ENCODE data around the gene ZBTB45.
"Not testable (repeated sequence)": the region's sequence is repeated elsewhere in the genome, so short reads cannot be mapped to it uniquely, and the experiment has no call there.

The ZBTB45 gene

DNA sequence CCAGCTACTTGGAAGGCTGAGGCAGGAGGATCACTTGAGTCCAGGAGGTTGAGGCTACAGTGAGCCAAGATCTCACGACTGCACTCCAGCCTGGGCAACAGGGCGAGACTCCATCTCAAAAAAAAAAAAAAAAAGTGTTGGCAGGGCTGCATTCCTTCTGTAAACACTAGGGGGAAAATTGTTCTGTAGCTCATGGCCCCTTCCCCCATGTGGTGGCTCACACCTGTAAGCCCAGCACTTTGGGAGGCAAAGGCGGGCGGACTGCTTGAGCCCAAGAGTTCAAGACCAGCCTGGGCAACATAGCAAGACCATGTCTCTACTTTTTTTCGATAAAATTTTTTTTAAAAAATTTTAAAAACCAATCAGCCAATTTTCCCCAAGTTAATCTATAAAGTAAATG, 35.3 kb downstream of the ZBTB45 start:
- in situ Hi-C loops (cut with HindIII; ENCODE audit: low pct_ligation_motif_present, low sequenced_read_pairs); H3K4me3 ChIP-seq (ENCODE audit: low read depth, low read length); H3K36me3 ChIP-seq (replicated peaks); H3K27me3 ChIP-seq (replicated peaks); DNase-seq; H3K27ac ChIP-seq: not testable (repeated sequence)
- TF ChIP-seq, protein P1, sequence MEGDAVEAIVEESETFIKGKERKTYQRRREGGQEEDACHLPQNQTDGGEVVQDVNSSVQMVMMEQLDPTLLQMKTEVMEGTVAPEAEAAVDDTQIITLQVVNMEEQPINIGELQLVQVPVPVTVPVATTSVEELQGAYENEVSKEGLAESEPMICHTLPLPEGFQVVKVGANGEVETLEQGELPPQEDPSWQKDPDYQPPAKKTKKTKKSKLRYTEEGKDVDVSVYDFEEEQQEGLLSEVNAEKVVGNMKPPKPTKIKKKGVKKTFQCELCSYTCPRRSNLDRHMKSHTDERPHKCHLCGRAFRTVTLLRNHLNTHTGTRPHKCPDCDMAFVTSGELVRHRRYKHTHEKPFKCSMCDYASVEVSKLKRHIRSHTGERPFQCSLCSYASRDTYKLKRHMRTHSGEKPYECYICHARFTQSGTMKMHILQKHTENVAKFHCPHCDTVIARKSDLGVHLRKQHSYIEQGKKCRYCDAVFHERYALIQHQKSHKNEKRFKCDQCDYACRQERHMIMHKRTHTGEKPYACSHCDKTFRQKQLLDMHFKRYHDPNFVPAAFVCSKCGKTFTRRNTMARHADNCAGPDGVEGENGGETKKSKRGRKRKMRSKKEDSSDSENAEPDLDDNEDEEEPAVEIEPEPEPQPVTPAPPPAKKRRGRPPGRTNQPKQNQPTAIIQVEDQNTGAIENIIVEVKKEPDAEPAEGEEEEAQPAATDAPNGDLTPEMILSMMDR (IDR thresholded peaks at IDR 0.05; ENCODE audit: low read depth, low read length, missing control alignments): peak; percentile 27

DNA sequence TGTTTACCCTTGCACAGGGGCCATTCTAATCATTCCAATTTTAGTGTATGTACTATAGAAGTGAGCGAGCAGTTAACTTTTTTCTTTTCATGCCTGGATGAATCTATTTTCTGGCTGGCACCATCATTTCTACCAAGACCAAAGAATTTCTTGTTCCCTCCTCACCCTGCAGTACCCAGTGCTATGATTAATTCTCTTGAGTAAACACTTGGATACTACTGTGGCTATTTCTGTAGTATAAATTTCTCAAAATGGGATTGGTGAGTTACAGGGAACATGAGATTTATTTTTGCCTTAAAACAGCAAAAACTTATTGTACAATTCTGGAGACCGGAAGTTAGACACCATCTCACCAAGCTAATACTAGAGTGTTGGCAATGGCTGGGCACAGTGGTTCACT, 35.8 kb downstream of the ZBTB45 start:
- no peak for DNase-seq
- Histone ChIP-seq H3K36me3 (replicated peaks) (no peaks in the 10 kb centered on the region), H3K27me3 (replicated peaks) (no peaks in the 10 kb centered on the region), H3K4me3 (ENCODE audit: low read depth, low read length) (no peak overlapping the region), H3K27ac (no peak overlapping the region)
- in situ Hi-C loops (cut with HindIII; ENCODE audit: low pct_ligation_motif_present, low sequenced_read_pairs): no loop called here
- TF ChIP-seq, protein P1 (IDR thresholded peaks at IDR 0.05; ENCODE audit: low read depth, low read length, missing control alignments): no peak

DNA sequence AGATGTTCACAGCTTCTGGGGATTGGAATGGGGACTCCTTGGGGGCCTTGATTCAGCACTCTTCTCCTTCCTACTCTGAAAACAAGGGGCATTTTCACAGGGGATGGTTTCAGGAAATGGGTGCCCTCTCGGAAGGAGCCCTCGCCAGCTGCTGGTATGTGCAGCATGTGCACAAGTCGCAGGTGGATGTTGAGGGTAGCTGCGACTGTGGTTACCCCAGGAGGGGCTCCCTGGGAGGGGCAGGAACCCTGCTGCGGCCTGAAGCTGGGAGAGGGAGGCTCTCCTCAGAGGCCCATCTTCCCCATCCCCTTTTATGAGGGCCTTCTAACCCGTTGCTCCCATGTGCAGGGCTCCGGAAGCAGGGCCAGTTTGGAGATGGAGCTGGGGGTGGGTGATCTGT, 37.2 kb downstream of the ZBTB45 start:
- TF ChIP-seq, protein P1 (IDR thresholded peaks at IDR 0.05; ENCODE audit: low read depth, low read length, missing control alignments): no peak
- H3K36me3 ChIP-seq (replicated peaks): no peaks in the 10 kb centered on the region
- DNase-seq: no peak
- no peak overlapping the region for H3K27ac ChIP-seq
- in situ Hi-C loops (cut with HindIII; ENCODE audit: low pct_ligation_motif_present, low sequenced_read_pairs): no loop called here
- no peaks in the 10 kb centered on the region for H3K27me3 ChIP-seq (replicated peaks)
- H3K4me3 ChIP-seq (ENCODE audit: low read depth, low read length): no peak overlapping the region

DNA sequence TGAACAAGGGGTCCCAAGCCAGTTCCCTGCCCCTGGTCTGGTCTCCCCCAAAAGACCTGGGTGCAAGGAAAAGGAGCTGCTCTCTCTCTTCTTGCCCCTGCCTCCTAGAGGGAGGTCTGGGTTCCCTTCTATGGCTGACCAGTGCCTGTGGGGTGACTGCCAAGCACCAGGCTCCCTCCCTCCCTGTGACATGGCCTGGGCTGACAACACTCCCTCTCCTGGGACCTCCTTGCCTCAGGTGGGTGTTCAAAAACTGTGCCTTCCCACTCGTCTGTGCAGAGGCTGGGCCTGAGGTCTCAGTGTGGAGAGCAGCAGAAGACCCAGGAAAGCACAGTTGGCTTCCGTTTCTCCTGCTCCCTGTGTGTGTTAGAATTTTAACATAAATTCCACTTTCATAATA, 38.8 kb downstream of the ZBTB45 start:
- Histone ChIP-seq H3K36me3 (replicated peaks) (no peaks in the 10 kb centered on the region), H3K4me3 (ENCODE audit: low read depth, low read length) (no peak overlapping the region), H3K27me3 (replicated peaks) (no peaks in the 10 kb centered on the region), H3K27ac (no peak overlapping the region)
- TF ChIP-seq, protein P1 (IDR thresholded peaks at IDR 0.05; ENCODE audit: low read depth, low read length, missing control alignments): no peak
- in situ Hi-C loops (cut with HindIII; ENCODE audit: low pct_ligation_motif_present, low sequenced_read_pairs): no loop called here
- DNase-seq: no peak

DNA sequence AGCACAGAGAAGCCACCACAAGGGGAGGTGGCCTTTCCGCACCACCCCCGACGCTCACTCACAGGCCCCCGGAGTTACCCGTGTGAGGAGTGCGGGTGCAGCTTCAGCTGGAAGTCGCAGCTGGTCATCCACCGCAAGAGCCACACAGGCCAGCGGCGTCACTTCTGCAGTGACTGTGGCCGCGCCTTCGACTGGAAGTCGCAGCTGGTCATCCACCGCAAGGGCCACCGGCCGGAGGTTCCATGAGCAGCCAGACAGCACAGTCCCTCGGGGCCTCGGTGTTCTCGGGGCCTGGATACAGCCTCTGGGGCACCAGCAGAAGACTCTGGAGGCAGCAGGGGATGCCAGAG, 39.2 kb downstream of the ZBTB45 start:
- Histone ChIP-seq H3K27me3 (replicated peaks) (no peaks in the 10 kb centered on the region), H3K4me3 (ENCODE audit: low read depth, low read length) (no peak overlapping the region), H3K27ac (no peak overlapping the region), H3K36me3 (replicated peaks) (no peaks in the 10 kb centered on the region)
- DNase-seq: no peak
- TF ChIP-seq, protein P1 (IDR thresholded peaks at IDR 0.05; ENCODE audit: low read depth, low read length, missing control alignments): no peak
- in situ Hi-C loops (cut with HindIII; ENCODE audit: low pct_ligation_motif_present, low sequenced_read_pairs): no loop called here

DNA sequence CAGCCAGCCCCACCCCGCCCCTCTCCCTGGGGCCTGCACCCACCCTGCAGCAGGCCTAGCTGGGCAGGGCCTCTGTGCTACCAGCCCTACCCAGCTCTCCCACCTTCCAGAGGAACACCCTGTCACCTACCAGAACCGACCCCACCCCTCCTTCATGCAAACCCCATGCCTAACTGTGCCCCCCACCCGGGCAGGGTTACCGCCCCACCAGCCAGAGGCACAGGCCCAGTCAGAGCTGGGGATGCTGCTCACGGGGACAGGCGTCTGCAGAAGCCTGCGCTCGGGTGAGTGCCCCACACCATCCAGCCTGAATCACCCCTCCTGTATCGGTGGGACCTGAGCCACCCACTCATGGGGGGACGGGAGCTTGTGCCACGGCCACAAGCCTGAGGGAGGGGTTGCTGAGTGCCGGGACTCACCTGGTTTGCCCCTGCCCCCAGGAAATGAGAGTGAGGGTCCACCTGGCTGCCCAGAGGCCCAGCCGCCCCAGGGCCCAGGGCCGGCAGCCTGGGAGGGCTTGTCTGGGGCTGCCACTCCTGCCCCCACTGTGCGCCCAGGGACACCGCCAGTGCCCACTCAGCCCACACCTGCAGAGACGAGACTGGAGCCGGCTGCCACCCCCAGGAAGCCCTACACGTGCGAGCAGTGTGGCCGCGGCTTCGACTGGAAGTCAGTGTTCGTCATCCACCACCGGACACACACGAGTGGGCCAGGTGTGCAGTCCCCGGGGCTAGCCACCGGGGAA, 39.7 kb downstream of the ZBTB45 start:
- Histone ChIP-seq H3K4me3 (ENCODE audit: low read depth, low read length) (no peak overlapping the region), H3K36me3 (replicated peaks) (no peaks in the 10 kb centered on the region), H3K27ac (no peak overlapping the region), H3K27me3 (replicated peaks) (no peaks in the 10 kb centered on the region)
- in situ Hi-C loops (cut with HindIII; ENCODE audit: low pct_ligation_motif_present, low sequenced_read_pairs): no loop called here
- TF ChIP-seq, protein P1 (IDR thresholded peaks at IDR 0.05; ENCODE audit: low read depth, low read length, missing control alignments): no peak
- no peak for DNase-seq
